Measurements from ENCODE around the gene RETREG3.

- no peak for TF ChIP-seq CTCF (IDR thresholded peaks at IDR 0.05)
- no peak for TF ChIP-seq USF1 (IDR thresholded peaks at IDR 0.05; ENCODE audit: borderline replicate concordance, low read depth)
- TF ChIP-seq USF2 (IDR thresholded peaks at IDR 0.05; ENCODE audit: borderline replicate concordance, low read depth, low read length): no peak
- TF ChIP-seq POLR2AphosphoS5 (IDR thresholded peaks at IDR 0.05; ENCODE audit: low read depth, low read length): no peak
- TF ChIP-seq GATA2 (CRISPR knock-in tag; IDR thresholded peaks at IDR 0.05): no peak
- TF ChIP-seq SMC3 (IDR thresholded peaks at IDR 0.05; ENCODE audit: low read depth, low read length): no peak
- no peak for TF ChIP-seq RAD21 (IDR thresholded peaks at IDR 0.05; ENCODE audit: low read length)
- TF ChIP-seq JUND (IDR thresholded peaks at IDR 0.05): no peak
- TF ChIP-seq REST (IDR thresholded peaks at IDR 0.05; ENCODE audit: low read depth, low read length): no peak
- no peak for TF ChIP-seq SIN3A (IDR thresholded peaks at IDR 0.05; ENCODE audit: borderline replicate concordance, low read depth, low read length)
- no peak for TF ChIP-seq MAX (IDR thresholded peaks at IDR 0.05; ENCODE audit: low read depth)
- no peak for TF ChIP-seq NRF1 (IDR thresholded peaks at IDR 0.05; ENCODE audit: low read depth, low read length)
- no peak for TF ChIP-seq FOSL2 (IDR thresholded peaks at IDR 0.05; ENCODE audit: borderline replicate concordance, low read depth)
These were observed 23.8 kb downstream of the RETREG3 start for GRCh38 chr17:42585353-42585752.
